Measurements from ENCODE around the gene CUL2.

DNA sequence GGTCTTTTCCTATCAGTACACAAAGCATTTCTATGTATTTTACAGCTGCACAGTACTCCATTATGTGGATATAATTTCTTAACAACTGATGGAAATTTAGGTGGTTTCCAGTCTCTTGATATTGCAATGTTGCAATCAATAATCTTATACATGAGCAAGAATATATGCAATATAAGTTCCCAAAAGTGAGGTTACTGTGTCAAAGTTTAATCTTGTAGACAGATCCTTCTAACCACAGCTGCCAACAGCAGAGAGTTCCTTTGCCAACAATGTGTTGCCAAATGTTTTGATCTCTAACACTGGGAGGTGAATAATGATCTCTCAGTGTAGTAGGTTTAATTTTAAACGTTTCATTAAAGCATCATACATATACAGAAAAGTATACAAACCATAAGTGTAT is 54.5 kb downstream of the CUL2 start:
- no peak for TF ChIP-seq POLR2A (IDR thresholded peaks at IDR 0.05)
- TF ChIP-seq, protein P1, sequence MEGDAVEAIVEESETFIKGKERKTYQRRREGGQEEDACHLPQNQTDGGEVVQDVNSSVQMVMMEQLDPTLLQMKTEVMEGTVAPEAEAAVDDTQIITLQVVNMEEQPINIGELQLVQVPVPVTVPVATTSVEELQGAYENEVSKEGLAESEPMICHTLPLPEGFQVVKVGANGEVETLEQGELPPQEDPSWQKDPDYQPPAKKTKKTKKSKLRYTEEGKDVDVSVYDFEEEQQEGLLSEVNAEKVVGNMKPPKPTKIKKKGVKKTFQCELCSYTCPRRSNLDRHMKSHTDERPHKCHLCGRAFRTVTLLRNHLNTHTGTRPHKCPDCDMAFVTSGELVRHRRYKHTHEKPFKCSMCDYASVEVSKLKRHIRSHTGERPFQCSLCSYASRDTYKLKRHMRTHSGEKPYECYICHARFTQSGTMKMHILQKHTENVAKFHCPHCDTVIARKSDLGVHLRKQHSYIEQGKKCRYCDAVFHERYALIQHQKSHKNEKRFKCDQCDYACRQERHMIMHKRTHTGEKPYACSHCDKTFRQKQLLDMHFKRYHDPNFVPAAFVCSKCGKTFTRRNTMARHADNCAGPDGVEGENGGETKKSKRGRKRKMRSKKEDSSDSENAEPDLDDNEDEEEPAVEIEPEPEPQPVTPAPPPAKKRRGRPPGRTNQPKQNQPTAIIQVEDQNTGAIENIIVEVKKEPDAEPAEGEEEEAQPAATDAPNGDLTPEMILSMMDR (IDR thresholded peaks at IDR 0.05) = no peak

Data from right lobe of liver (tissue), 4 donors.